Measurements from ENCODE around the gene RGL3. TPM values are rescaled to one million over a fixed set of nuclear protein-coding genes. Genes with fewer than 3 reads are reported as not detected.
"Not testable (repeated sequence)": the region's sequence is repeated elsewhere in the genome, so short reads cannot be mapped to it uniquely, and the experiment has no call there.

The RGL3 gene
- total RNA-seq, 1 experiment from 2014 or later = 4.2 TPM

DNA sequence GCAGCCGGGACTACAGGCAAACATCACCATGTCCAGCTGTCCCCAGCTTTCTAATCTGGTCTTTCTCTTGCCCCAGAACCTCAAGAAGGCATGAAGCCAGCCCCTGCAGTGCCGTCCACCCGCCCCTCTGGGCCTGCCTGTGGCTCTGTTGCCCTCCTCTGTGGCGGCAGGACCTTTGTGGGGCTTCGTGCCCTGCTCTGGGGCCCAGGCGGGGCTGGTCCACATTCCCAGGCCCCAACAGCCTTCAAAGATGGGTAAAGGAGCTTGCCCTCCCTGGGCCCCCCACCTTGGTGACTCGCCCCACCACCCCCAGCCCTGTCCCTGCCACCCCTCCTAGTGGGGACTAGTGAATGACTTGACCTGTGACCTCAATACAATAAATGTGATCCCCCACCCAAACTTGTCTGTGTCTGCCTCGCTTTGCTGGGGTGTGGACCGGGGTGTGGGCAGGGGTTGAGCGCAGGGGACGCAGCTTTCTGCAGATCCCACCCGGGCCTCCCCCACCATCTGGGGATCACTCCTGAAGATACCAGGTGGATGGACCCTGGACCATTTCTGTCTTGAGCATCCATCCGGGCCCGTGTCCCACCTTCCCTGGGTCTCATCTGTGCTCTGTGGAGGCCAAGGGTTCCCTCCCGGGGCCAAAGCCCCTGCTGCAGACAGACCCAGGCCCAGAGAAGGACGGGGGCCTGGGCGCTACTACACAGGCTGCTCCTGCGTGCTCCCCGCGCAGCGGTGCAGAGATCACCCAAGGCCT is 31.6 kb upstream of the RGL3 start:
- DNase-seq (ENCODE audit: low read depth) = no peak

DNA sequence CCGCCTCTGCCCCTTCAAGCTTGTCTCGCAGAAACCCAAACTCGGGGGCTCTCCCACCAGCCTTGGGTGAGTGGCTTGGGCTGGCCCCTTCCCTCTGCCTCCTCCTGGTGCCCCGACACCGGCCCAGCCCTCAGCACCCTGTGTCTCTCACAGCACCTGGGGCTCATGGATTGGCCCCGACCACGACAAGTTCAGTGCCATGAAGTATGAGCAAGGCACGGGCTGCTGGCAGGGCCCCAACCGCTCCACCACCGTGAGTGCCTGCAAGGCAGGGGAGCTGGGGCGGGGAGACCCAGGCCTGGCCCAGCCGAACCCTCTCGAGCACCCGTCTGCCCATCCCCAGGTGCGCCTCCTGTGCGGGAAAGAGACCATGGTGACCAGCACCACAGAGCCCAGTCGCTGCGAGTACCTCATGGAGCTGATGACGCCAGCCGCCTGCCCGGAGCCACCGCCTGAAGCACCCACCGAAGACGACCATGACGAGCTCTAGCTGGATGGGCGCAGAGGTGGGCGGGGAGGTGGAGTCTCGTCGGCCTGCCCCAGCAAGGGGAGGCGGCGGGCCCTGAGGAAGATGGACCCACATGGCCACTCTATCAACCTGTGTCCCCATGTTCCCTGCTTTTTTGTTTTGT is 29.9 kb upstream of the RGL3 start:
- no peak for DNase-seq (ENCODE audit: low read depth)

DNA sequence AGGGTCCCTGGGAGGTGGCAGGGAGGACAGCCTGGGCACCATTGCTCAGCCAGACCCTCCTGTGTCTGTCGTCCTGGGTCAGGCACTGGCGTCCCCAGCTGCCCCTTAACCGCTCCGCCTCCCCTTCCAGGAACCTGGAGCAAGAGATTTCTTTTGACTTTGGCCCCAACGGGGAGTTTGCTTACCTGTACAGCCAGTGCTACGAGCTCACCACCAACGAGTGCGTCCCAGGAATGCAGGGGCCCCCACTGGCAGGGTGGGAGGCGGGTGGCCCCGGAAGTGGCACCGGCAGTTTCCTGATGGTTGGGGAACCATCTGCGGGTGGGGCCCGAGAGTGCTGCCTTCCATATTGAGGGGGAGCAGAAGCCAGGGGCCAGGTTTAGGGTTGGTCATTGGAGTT is 29.3 kb upstream of the RGL3 start:
- no peak for DNase-seq (ENCODE audit: low read depth)

DNA sequence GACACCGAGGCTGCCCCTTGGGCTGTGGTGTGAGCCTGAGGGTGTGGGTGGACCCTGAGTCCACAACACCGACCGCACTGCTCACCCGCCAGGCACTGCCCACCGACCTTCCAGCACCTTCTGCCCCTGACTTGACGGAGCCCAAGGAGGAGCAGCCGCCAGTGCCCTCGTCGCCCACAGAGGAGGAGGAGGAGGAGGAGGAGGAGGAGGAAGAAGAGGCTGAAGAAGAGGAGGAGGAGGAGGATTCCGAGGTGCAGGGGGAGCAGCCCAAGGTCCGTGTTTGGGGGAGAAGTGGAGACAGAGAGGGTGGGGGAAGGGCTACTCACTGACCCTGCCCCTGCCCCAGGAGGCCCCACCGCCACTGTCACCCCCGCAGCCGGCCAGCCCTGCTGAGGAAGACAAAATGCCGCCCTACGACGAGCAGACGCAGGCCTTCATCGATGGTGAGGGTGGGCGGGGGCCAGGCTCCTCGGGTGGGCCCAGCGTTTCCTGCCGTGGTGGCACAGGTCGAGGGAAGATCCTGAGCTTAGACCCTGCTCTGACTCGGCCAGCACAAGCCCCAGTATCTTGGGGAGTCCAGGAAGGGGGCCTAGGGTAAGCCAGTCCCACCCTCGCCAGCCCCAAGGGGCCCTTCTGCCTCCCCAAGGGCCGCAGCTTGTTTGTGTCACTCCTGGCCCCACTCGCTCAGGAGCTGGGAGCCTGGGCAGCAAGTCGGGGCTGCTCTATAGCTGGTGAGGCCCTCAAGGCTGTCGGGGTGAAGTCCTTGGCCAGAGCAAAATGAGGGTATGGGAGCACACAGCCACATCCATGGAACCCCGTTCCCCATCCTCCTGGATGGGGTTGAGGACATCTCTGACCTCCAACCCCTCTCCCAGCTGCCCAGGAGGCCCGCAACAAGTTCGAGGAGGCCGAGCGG is 28.5 kb upstream of the RGL3 start:
- no peak for DNase-seq (ENCODE audit: low read depth)

DNA sequence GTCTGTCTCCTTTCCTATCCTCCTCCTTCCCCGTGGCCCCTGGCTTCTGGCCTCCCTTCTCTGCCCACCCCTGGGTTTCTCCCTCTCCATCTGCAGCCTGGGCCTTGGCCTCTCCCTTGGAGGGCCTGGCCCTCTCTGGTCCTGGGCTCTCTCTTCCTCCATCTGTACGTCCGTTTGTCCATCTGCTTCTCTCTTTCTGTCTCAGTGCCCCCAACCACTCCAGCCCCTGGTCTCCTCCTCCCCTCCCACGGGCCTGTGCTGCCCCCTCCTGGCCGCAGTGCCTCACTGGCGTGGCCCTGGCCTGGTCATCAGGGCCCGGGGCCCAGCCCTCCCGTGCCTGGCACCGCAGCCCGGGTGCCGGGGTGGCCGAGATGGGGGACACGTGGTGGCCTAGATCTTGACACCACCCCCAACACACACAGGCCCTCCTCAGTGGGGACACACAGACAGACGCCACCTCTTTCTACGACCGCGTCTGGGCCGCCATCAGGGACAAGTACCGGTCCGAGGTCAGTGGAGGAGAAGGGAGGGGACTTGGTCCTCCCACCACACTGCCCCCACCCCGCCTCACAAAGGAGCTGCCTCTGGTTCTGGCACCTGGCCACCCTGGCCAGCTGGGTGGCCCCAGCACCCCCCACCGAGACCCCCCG is 27.7 kb upstream of the RGL3 start:
- no peak for DNase-seq (ENCODE audit: low read depth)

DNA sequence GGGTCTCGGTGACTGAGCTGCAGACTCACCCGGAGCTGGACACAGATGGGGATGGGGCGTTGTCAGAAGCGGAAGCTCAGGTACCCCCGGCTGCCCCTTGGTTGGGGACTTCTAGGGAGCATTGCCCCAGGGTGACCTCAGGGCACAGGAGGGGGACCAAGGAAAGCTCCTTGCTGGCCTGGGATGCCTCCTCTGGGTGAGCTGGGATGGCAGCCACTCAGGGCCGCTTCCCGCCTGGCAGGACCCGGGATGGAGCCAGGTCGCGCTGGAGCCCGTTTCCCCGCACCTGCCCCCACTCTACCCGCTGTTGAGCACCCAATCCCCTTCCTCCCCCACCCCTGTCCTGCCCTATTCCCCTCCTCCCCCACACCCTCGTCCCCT is 27.1 kb upstream of the RGL3 start:
- DNase-seq (ENCODE audit: low read depth) = no peak

DNA sequence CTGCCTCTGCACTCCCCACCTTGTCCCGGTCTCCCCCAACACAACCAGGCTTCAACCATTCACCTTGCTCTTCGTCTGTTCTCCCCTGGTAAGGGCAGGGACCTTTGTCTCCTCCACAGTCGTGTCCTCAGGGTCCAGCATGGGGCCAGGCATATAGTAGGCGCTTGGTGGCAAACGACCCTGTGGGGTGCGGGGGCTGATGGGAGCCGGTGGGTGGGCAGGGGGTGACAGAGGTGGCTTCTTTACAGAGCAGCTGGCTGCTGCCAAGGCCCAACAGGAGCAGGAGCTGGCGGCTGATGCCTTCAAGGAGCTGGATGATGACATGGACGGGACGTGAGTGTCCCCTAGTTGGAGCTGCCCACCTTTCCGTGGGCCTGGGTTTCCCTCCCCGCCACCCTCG is 26.0 kb upstream of the RGL3 start:
- DNase-seq (ENCODE audit: low read depth) = no peak

DNA sequence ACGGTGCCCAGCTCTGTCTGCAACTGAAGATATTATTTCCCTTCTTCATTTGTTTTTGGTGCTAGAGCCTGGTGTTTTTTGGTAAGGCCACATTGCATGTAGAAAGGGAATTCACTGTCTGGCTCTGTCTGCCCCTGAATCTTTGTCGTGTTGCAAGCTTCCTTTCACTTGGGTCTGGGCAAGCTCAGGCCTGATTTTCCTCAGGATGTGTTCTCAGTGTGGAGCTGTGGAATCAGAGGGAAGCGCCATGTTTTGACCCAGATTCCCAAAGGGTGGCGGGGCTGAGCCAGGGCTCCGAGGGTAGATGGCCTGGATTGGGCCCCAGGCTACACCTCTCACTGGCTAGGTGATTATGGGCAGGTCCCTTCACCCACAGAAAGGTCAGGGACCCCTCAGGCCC is 24.9 kb upstream of the RGL3 start:
- DNase-seq (ENCODE audit: low read depth) = no peak

DNA sequence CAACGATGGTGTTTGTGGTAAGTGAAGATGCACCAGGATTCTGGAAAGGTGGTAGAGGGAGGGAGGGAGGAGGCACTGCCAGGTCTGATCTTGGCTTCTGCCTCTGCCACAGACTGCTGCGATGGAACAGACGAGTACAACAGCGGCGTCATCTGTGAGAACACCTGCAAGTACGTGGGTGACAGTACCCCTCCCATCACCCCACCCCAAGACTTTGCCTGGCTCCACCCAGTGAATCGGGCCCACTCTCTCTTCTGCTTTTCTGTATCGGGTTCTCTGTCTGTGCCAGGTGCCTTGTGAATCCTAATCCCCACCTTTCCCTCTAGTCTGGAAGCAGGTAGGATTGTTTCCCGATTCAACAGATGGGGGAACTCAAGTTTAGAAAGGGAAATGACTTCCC is 18.8 kb upstream of the RGL3 start:
- DNase-seq (ENCODE audit: low read depth) = no peak

DNA sequence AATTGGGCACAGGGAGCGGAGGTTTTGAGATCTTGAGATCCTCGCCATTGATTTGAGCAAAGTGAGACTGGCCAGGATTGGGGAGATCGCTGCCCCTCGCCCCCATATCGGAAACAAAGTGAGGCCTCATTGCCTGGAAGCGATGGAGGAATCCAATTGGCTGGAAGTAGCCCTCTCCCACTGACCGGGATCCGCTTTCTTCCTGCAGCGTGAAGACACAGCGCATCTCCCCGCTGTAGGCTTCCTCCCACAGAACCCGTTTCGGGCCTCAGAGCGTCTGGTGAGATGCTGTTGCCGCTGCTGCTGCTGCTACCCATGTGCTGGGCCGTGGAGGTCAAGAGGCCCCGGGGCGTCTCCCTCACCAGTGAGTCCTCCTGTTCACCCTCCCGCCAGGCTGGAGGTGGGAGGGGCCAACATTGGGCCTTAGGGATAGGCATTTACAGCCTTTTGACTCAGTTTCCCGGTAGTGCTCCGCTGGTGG is 16.8 kb upstream of the RGL3 start:
- DNase-seq (ENCODE audit: low read depth) = peak; percentile 28

DNA sequence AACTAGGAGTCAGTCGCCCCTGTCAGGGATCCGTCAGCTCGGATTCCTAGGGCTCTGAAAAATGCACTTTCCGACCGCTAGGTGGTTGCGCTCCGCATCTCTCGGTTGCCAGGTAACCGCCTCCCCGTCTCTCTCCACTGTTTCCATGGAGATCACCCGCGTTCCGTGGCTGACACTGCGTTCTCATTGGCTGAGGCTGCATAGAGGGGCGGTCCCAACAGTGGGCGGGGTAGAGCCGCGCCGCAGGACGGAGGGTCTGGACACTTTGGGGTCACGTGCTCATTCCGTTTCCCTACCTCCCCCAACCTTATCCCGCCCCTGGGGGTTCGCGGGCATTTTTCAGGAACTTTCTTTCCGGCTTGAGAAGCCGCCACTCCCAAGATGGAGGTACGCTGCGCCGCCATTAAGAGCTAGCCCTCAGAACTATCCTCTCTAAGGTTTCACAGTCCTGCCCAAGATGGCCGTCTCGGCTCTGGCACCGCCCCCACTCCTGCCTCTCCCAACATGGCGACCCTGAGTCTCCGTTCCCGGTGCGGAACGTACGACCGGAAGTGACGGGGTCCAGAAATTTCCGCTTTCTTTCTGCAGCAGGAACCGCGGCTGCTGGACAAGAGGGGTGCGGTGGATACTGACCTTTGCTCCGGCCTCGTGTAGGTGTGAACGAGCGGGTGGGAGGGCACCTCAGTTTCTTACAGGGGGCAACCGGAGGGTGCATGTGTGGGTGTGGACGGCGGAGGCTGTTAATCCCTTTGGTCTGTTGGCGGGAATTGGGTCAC is 16.1 kb upstream of the RGL3 start, which contains the start of the genes ODAD3 and PRKCSH:
ODAD3 (minus strand) TSS at position 65 of the 776 bp plus-strand sequence. CDS start 105 bp downstream, outside the sequence.
PRKCSH (plus strand) TSS at position 579 of the 776 bp plus-strand sequence. CDS start 483 bp downstream, outside the sequence.
- peak; percentile 100 for DNase-seq (ENCODE audit: low read depth)

DNA sequence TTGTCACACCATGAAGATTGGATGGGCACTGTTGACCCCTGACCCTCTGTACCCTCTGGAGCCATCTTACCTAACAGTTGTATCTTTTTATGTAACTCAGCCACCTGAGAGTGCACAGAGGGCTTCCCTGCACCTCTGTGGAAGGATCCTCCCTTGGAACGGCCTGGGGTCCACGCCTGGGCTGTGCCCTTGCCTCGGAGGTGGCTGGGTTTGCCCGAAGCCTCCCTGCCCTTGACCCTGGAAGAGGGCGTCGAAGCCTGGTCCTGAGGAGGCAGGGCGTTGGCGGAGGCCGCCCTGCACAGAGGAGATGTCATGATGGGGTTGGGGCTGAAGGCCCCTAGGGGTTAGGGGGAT is 15.6 kb upstream of the RGL3 start:
- DNase-seq (ENCODE audit: low read depth) = no peak

DNA sequence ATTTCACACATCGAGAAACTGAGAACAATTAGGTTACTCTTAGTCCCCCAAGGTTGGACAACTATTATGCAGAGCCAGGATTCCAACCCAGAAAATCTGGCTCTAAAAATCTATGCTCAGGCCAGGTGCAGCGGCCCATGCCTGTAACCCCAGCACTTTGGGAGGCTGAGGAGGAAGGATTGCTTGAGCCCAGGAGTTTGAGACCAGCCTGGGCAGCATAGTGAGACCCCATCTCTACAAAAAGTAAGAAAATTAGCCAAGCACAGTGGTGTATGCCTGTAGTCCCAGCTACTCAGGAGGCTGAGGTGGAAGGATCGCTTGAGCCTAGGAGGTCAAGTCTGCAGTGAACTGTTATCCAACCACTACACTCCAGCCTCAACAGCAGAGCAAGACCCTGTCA is 14.4 kb upstream of the RGL3 start:
- DNase-seq (ENCODE audit: low read depth) = not testable (repeated sequence)

DNA sequence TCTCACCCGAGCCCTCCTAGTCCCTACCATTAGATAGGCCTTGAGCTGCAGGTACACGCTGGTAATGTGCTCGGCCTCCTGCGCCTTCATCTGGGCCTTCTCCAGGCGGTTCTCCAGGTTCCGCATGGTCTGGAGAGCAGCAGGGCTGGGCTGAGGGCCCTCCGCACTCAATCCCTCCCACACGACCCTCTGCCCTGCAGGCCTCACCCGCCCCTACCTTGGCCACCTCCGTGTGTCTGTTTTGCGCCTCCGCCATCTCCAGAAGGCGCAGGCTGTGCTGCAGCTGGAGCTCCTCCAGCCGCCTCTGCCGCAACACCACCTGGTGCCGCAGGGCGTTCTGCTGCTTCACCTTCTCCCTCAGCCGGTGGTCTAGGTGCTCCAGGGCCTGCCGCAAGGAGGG is 7.5 kb upstream of the RGL3 start:
- no peak for DNase-seq (ENCODE audit: low read depth)

DNA sequence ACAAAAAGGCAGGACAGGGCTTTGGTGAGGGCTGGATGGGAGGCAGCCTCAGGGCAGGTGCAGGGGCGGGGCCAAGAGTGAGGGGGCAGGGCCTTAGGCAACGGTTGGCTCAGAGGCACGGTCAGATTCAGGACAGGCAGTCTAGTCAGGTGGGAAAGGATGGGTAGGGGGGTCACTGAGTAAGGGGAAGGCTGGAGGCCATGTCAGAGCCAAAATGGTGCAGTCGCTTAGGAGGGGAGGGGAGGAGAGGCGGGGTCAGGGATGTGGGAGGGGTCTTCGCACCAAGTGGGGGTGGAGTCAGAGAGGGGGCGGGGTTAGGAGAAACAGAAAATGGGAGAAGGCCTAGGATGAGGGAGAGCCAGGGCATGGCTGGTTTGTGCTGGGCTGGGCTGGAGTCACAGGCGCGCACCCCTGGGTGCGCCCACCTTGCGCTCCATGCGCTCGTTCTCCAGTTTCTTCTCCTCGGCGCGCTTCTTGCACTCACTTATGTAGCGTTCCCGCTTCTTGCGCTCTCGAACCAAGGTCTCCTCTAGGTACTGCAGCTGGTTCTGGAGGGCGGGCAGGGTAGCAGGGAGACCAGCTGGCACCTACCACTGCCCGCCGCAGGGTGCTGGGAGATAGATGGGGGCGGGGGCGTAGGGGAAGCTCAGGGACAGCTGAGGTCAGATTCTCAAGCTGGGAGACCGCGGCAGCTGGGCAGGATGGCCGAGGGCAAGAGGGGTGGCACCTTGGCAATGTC is 6.8 kb upstream of the RGL3 start:
- DNase-seq (ENCODE audit: low read depth) = no peak

DNA sequence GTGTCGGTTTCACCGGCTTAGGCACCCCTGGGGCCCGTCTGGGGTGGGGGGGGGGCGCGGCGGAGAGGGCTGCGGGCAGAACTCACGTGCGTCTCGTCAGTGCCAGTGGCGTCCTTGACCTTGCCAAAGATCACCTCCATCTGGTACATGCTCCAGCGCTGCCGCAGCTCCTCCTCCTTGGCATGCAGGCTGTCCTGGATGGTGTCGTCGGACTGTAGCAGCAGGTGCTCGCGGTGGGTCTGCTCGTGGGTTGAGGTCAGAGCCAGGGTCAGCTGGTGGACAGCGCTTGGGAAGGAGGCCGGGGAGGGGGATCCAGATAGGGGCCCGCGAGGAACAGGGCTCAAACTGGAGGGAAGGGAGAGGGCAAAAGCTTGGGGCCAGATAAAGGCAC is 4.7 kb upstream of the RGL3 start:
- DNase-seq (ENCODE audit: low read depth) = no peak

DNA sequence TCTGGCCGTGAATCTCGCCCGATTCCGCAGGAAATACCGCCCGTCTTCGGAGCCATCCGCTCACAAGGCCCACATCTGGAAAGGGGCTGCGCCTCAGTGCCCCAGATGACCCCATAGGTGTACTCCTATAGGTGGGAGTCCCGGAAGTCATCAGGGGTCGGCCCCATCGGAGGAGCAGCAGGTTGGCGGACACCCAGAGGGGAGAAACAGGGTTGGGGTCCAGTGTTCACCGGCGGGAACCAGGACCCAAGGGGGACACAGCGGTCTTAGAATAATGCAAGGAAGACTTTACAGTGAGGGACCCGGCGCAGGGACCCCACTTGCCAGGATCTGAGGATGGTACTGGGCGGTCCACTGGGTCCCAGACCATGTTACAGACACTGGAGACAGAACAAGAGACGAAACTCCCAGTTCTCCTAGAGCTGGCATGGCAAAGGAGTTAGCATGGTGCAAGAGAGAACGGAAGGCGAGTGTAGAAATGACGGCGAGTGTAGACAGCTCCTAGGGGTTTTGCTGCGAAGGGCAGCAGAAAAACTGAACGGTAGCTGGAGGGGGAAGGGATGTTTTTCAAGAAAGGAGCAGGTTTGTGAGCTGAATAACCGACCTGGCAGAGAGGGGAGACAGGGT is 4.2 kb upstream of the RGL3 start:
- DNase-seq (ENCODE audit: low read depth) = no peak

DNA sequence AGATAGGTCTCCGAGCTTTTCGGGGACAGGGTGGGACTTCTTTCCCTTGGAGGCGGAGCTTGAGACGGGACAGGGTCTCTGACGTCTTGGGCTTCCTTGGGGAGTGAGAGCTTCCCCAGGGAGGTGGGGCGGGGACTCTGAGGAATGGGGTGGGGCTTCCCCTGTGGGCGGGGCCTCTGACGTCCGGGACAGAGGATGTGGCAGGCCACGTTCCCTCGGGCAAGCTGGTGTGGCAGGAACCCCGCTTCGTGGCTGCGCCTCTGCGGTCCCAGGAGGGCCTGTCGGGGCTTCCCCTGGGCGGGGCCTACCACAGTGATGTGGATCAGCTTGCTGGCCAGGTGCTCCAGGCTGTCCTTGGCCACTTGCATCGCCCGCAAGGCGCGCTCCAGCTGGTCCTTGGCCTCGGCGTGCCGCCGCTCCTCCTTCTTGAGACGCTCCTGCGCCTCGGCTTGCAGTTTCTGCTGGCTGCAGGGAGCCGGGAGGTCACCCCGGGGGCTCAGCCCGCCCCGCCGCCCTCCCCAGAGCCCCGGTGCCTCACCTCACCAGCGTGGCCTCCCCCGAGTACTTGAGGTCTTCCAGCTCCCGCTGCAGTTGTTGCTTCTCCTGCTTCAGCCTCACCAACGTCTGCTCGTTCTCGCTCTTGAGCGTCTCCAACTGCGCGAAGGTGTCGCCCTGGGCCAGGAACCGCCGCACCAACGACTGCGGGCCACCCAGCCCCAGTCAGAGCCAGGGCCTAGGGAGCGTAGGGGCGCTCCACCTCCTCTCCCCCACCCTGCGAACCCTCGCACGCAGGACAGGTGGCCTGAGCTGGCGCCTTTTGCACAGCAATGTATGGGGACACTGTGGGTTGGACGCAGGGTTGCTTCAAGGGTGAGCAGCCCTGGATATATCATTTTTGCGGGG is 3.3 kb upstream of the RGL3 start:
- DNase-seq (ENCODE audit: low read depth) = peak; percentile 92

All from RPMI7951 (cell line).